ENCODE data around the gene SULT1A2. TPM values are rescaled to one million over a fixed set of nuclear protein-coding genes. Genes with fewer than 3 reads are reported as not detected.

Gene SULT1A2
- total and polyA plus RNA-seq, 2 of the 4 experiments (the other 2 are of a cell fraction): 0.09 TPM; not detected in 1

GRCh38 chr16:28623172-28623711 is 26.4 kb upstream of the SULT1A2 start:
- CTCF ChIA-PET: no interaction called here
- Histone ChIP-seq H3K4me1 (ENCODE audit: control insufficient read depth, insufficient read depth, low read length) (no peaks in the 10 kb centered on the region), H2AFZ (replicated peaks; ENCODE audit: low read length, poor library complexity) (peak overlapping the region; percentile 72), H3K36me3 (ENCODE audit: control insufficient read depth, insufficient read depth, low read length) (no peaks in the 10 kb centered on the region), H2BK15ac (ENCODE audit: low read depth, low read length) (no peak overlapping the region), H3K9me3 (ENCODE audit: control insufficient read depth, insufficient read depth, low read length) (no peaks in the 10 kb centered on the region), H4K91ac (ENCODE audit: insufficient read depth, low read depth, low read length) (no peak overlapping the region), H3K4me3 (ENCODE audit: insufficient read depth, low read depth, low read length) (no peak overlapping the region), H3K9me1 (ENCODE audit: insufficient read depth, low read length) (no peaks in the 10 kb centered on the region), H3K27ac (ENCODE audit: insufficient read depth, low read length) (no peak overlapping the region), H2AK5ac (ENCODE audit: low read depth, low read length) (no peak overlapping the region), H3K14ac (replicated peaks; ENCODE audit: low read depth, low read length) (no peak overlapping the region), H3K56ac (ENCODE audit: extremely low read depth, insufficient read depth, low read length) (no peak overlapping the region), H2BK20ac (ENCODE audit: low read depth, low read length) (no peak overlapping the region), H3K23ac (ENCODE audit: low read depth, low read length) (no peak overlapping the region), H4K5ac (ENCODE audit: low read depth, low read length) (no peak overlapping the region), H3K4ac (ENCODE audit: low read depth, low read length) (no peak overlapping the region), H3K27me3 (ENCODE audit: control insufficient read depth, insufficient read depth, low read length) (peaks cover 12% of the 10 kb centered on the region), H3K9ac (ENCODE audit: low read depth, low read length) (no peak overlapping the region), H2BK120ac (ENCODE audit: low read depth, low read length) (no peak overlapping the region), H3K4me2 (ENCODE audit: low read depth, low read length) (peak overlapping the region; percentile 10; the same call in 1 of the 2 replicates), H2AK9ac (replicated peaks; ENCODE audit: low read depth, low read length, poor library complexity) (no peak overlapping the region), H3K79me1 (ENCODE audit: low read depth in 1 of 2, low read length in 2 of 2) (no peaks in the 10 kb centered on the region), H4K8ac (ENCODE audit: low read depth in 2 of 2, low read length in 2 of 2) (no peak overlapping the region), H2BK5ac (ENCODE audit: low read depth, low read length, poor library complexity, severe bottlenecking) (no peak overlapping the region), H4K20me1 (ENCODE audit: insufficient read depth, low read length) (no peaks in the 10 kb centered on the region), H3K18ac (ENCODE audit: low read depth, low read length) (no peak overlapping the region)
- BruUV-seq (replicated peaks): no TSS peak
- DNase-seq (no peak), ATAC-seq (ENCODE audit: low read depth) (peak; percentile 53)
- TF ChIP-seq CEBPB (IDR thresholded peaks at IDR 0.05; ENCODE audit: low read depth, low read length): no peak
- TF ChIP-seq, protein P1, sequence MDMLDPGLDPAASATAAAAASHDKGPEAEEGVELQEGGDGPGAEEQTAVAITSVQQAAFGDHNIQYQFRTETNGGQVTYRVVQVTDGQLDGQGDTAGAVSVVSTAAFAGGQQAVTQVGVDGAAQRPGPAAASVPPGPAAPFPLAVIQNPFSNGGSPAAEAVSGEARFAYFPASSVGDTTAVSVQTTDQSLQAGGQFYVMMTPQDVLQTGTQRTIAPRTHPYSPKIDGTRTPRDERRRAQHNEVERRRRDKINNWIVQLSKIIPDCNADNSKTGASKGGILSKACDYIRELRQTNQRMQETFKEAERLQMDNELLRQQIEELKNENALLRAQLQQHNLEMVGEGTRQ (IDR thresholded peaks at IDR 0.05; ENCODE audit: low read depth, low read length): no peak
- no peak for TF ChIP-seq RFX5 (IDR thresholded peaks at IDR 0.05; ENCODE audit: low read depth, low read length)
- no peak for TF ChIP-seq SMC3 (IDR thresholded peaks at IDR 0.05; ENCODE audit: low read depth, low read length)
- no peak for TF ChIP-seq MXI1 (IDR thresholded peaks at IDR 0.05; ENCODE audit: borderline replicate concordance, low read depth, low read length)
- TF ChIP-seq CTCF (conservative IDR thresholded peaks at IDR 0.05; ENCODE audit: low read depth, low read length): no peak
- in situ Hi-C loops (cut with MboI; ENCODE audit: low sequenced_read_pairs): no loop called here
- WGBS, 2 experiments (ENCODE audit: extremely low coverage in 2 of 2, insufficient read length in 1 of 2): 6% methylated on average over 31 of the region's 68 CpGs; no CpG with 5 or more reads in 1 of the 2 experiments
- intact Hi-C loops (cut with micrococcal nuclease): no loop called here
- dilution Hi-C loops (cut with HindIII; ENCODE audit: low sequenced_read_pairs, unreplicated experiment): no loop called here
- POLR2A ChIA-PET (ENCODE audit: unreplicated experiment): no interaction called here

Measured in IMR-90 (cell line).